Measurements from ENCODE around the gene APOLD1. TPM values are rescaled to one million over a fixed set of nuclear protein-coding genes. Genes with fewer than 3 reads are reported as not detected.
"Not testable (repeated sequence)": the region's sequence is repeated elsewhere in the genome, so short reads cannot be mapped to it uniquely, and the experiment has no call there.

APOLD1 gene
- total and polyA plus RNA-seq, 3 experiments from 2014 or later = 0.68 to 2.7 (median 2.7) TPM

DNA sequence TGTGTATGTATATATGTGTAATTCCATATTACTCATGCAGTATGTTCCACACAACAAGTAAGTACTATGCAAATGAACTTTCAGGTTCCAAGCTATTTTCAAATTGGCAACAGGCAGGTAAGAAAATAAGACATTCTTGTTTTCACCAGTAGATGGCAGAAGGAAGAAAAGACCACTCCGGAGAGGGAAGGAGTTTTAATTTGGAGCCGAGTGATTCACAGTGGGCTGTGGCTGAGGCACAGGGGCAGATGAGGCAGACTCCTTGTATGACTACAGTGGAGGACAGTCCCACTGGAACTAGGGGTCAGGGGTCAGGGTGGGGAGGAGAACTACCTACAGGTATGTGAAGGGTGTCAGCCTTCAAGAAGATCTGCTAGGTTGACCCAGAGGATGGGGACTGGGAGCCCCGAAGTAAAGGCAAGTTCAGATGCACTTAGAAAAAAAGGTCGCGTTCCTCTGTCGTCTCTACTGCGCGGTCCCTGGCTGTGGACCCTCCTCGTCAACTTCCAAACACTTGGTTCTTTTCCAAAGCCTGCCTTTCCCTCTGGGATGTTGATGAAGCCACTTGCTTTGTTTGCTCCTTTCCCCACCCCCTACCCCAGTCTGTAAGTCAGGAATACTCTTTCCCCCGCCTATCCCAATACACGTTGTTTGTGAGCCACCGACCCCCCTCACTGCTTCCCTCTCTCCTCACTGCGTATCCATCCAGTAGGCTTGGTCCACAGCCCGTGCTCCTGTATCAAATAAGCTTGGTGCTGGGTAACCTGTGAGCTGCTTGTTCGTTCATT, 51.8 kb downstream of the APOLD1 start:
- no peak overlapping the region for H3K4me3 ChIP-seq (ENCODE audit: low read length)
- DNase-seq = peak in 1 of 5 donors; percentile 41
- Mint-ChIP-seq H3K36me3 (peaks cover 4 to 24% (median 13%) of the 10 kb centered on the region in 3 donors), H3K4me1 (peaks cover 5 to 6% (median 5%) of the 10 kb centered on the region in 3 donors), H3K27me3 (no peaks in the 10 kb centered on the region), H3K9me3 (no peaks in the 10 kb centered on the region), H3K27ac (peak overlapping the region in 6 of 8 donors; percentile 16 to 47 (median 27)), H3K4me3 (no peak overlapping the region)
- no peaks in the 10 kb centered on the region for H3K27me3 ChIP-seq (ENCODE audit: insufficient read depth, low read length, poor library complexity, severe bottlenecking)
- peaks cover 8% of the 10 kb centered on the region for H3K4me1 ChIP-seq (ENCODE audit: insufficient read depth, low read length)
- ChIA-PET CTCF (interaction anchor here (0.6 to 2.1 kb wide), 13 partner anchors 9 to 377 kb away, joined by 3 to 6 read pairs (median 3); no protein-coding TSS in a partner anchor), POLR2A (no interaction called here)
- H3K36me3 ChIP-seq (ENCODE audit: insufficient read depth, low read length) = peaks cover 9% of the 10 kb centered on the region
- H3K27ac ChIP-seq (ENCODE audit: low read depth, low read length) = no peak overlapping the region
- H3K9me3 ChIP-seq (ENCODE audit: low read length) = no peaks in the 10 kb centered on the region

GRCh38 chr12:12837813-12838153, 52.3 kb downstream of the APOLD1 start:
- Histone ChIP-seq H3K36me3 (ENCODE audit: insufficient read depth, low read length) (peaks cover 9% of the 10 kb centered on the region), H3K4me3 (ENCODE audit: low read length) (no peak overlapping the region), H3K27me3 (ENCODE audit: insufficient read depth, low read length, poor library complexity, severe bottlenecking) (no peaks in the 10 kb centered on the region), H3K4me1 (ENCODE audit: insufficient read depth, low read length) (peaks cover 8% of the 10 kb centered on the region), H3K27ac (ENCODE audit: low read depth, low read length) (no peak overlapping the region), H3K9me3 (ENCODE audit: low read length) (no peaks in the 10 kb centered on the region)
- no peaks in the 10 kb centered on the region for H3K27me3 Mint-ChIP-seq
- H3K27ac Mint-ChIP-seq = peak overlapping the region in 1 of 8 donors; percentile 47
- H3K4me3 Mint-ChIP-seq = no peak overlapping the region
- ChIA-PET CTCF (interaction anchor here (0.6 to 2.1 kb wide), 8 partner anchors 8 to 376 kb away, joined by 3 to 6 read pairs (median 3); no protein-coding TSS in a partner anchor), POLR2A (no interaction called here)
- H3K9me3 Mint-ChIP-seq = no peaks in the 10 kb centered on the region
- DNase-seq = no peak
- H3K36me3 Mint-ChIP-seq = peaks cover 2 to 18% (median 9%) of the 10 kb centered on the region in 3 donors
- H3K4me1 Mint-ChIP-seq = peaks cover 5 to 6% (median 5%) of the 10 kb centered on the region in 3 donors

GRCh38 chr12:12839003-12839395, 53.5 kb downstream of the APOLD1 start:
- POLR2A ChIA-PET = no interaction called here
- no peak overlapping the region for H3K4me3 Mint-ChIP-seq
- H3K4me1 ChIP-seq (ENCODE audit: insufficient read depth, low read length) = peaks cover 8% of the 10 kb centered on the region
- H3K27ac Mint-ChIP-seq = peak overlapping the region in 1 of 8 donors; percentile 21
- H3K9me3 Mint-ChIP-seq = no peaks in the 10 kb centered on the region
- no peaks in the 10 kb centered on the region for H3K9me3 ChIP-seq (ENCODE audit: low read length)
- peaks cover 3% of the 10 kb centered on the region for H3K36me3 ChIP-seq (ENCODE audit: insufficient read depth, low read length)
- no peaks in the 10 kb centered on the region for H3K27me3 ChIP-seq (ENCODE audit: insufficient read depth, low read length, poor library complexity, severe bottlenecking)
- H3K4me1 Mint-ChIP-seq = peaks cover 4 to 6% (median 5%) of the 10 kb centered on the region in 3 donors
- no peak overlapping the region for H3K27ac ChIP-seq (ENCODE audit: low read depth, low read length)
- peak in 1 of 5 donors; percentile 6 for DNase-seq
- peaks cover 0 to 6% (median 6%) of the 10 kb centered on the region in 3 donors for H3K36me3 Mint-ChIP-seq
- no peaks in the 10 kb centered on the region for H3K27me3 Mint-ChIP-seq
- H3K4me3 ChIP-seq (ENCODE audit: low read length) = no peak overlapping the region
- CTCF ChIA-PET = interaction anchor here (1.0 to 2.1 kb wide), 4 partner anchors 9 to 372 kb away, joined by 3 to 5 read pairs (median 3); no protein-coding TSS in a partner anchor

GRCh38 chr12:12839439-12839838, 54.0 kb downstream of the APOLD1 start:
- peak overlapping the region in 1 of 8 donors; percentile 51 for H3K27ac Mint-ChIP-seq
- DNase-seq; H3K36me3 ChIP-seq (ENCODE audit: insufficient read depth, low read length); POLR2A ChIA-PET; H3K4me1 Mint-ChIP-seq; H3K36me3 Mint-ChIP-seq; H3K4me3 ChIP-seq (ENCODE audit: low read length); H3K9me3 Mint-ChIP-seq; H3K9me3 ChIP-seq (ENCODE audit: low read length); H3K27ac ChIP-seq (ENCODE audit: low read depth, low read length); CTCF ChIA-PET; H3K27me3 Mint-ChIP-seq; H3K4me1 ChIP-seq (ENCODE audit: insufficient read depth, low read length); H3K4me3 Mint-ChIP-seq; H3K27me3 ChIP-seq (ENCODE audit: insufficient read depth, low read length, poor library complexity, severe bottlenecking): not testable (repeated sequence)

GRCh38 chr12:12839873-12840579, 54.6 kb downstream of the APOLD1 start:
- ChIA-PET CTCF (no interaction called here), POLR2A (no interaction called here)
- H3K27ac ChIP-seq (ENCODE audit: low read depth, low read length) = no peak overlapping the region
- Mint-ChIP-seq H3K4me1 (peaks cover 4 to 6% (median 5%) of the 10 kb centered on the region in 3 donors), H3K27ac (peak overlapping the region in 1 of 8 donors; percentile 51), H3K27me3 (no peaks in the 10 kb centered on the region), H3K4me3 (no peak overlapping the region), H3K36me3 (peaks cover 0 to 2% (median 1%) of the 10 kb centered on the region in 3 donors), H3K9me3 (no peaks in the 10 kb centered on the region)
- peaks cover 3% of the 10 kb centered on the region for H3K36me3 ChIP-seq (ENCODE audit: insufficient read depth, low read length)
- no peaks in the 10 kb centered on the region for H3K27me3 ChIP-seq (ENCODE audit: insufficient read depth, low read length, poor library complexity, severe bottlenecking)
- no peaks in the 10 kb centered on the region for H3K9me3 ChIP-seq (ENCODE audit: low read length)
- H3K4me1 ChIP-seq (ENCODE audit: insufficient read depth, low read length) = peaks cover 8% of the 10 kb centered on the region
- DNase-seq = no peak
- no peak overlapping the region for H3K4me3 ChIP-seq (ENCODE audit: low read length)

GRCh38 chr12:12840580-12840899, 55.1 kb downstream of the APOLD1 start:
- Histone ChIP-seq H3K27ac (ENCODE audit: low read depth, low read length) (no peak overlapping the region), H3K4me3 (ENCODE audit: low read length) (no peak overlapping the region), H3K4me1 (ENCODE audit: insufficient read depth, low read length) (peaks cover 12% of the 10 kb centered on the region), H3K27me3 (ENCODE audit: insufficient read depth, low read length, poor library complexity, severe bottlenecking) (no peaks in the 10 kb centered on the region), H3K9me3 (ENCODE audit: low read length) (no peaks in the 10 kb centered on the region), H3K36me3 (ENCODE audit: insufficient read depth, low read length) (peaks cover 3% of the 10 kb centered on the region)
- Mint-ChIP-seq H3K36me3 (peaks cover 0 to 2% (median 1%) of the 10 kb centered on the region in 3 donors), H3K27ac (no peak overlapping the region), H3K4me1 (peaks cover 4 to 6% (median 5%) of the 10 kb centered on the region in 3 donors), H3K4me3 (no peak overlapping the region), H3K9me3 (no peaks in the 10 kb centered on the region), H3K27me3 (no peaks in the 10 kb centered on the region)
- DNase-seq = no peak
- ChIA-PET POLR2A (no interaction called here), CTCF (no interaction called here)

Other genes starting within 250 kb of the APOLD1 start
- 10 to 100 TPM; 37.5 to 41.2 TPM for gene DUSP16, start 222.8 kb upstream of the APOLD1 start, total RNA-seq
- gene DUSP16, start 222.8 kb upstream of the APOLD1 start, polyA plus RNA-seq = 10.3 TPM
- gene CREBL2, start 173.8 kb upstream of the APOLD1 start, total RNA-seq = 10 to 100 TPM; 21.2 to 23.2 TPM
- gene CREBL2, start 173.8 kb upstream of the APOLD1 start, polyA plus RNA-seq = 50.2 TPM
- gene GPR19, start 89.5 kb upstream of the APOLD1 start, total RNA-seq = 1 to 10 TPM; 9.1 TPM
- gene GPR19, start 89.5 kb upstream of the APOLD1 start, polyA plus RNA-seq = 1.3 TPM
- 10 to 100 TPM; 47.1 to 48.7 TPM for gene CDKN1B, start 68.3 kb upstream of the APOLD1 start, total RNA-seq
- gene CDKN1B, start 68.3 kb upstream of the APOLD1 start, polyA plus RNA-seq = 10.0 TPM
- 100 to 1,000 TPM; 105 to 106 TPM for gene DDX47, start 27.7 kb downstream of the APOLD1 start, total RNA-seq
- 64.5 TPM for gene DDX47, start 27.7 kb downstream of the APOLD1 start, polyA plus RNA-seq
- gene GPRC5A, start 105.9 kb downstream of the APOLD1 start, total RNA-seq = not detected
- gene GPRC5A, start 105.9 kb downstream of the APOLD1 start, polyA plus RNA-seq = not detected
- not detected for gene GPRC5D, start 166.5 kb downstream of the APOLD1 start, total RNA-seq
- gene GPRC5D, start 166.5 kb downstream of the APOLD1 start, polyA plus RNA-seq = 0.35 TPM
- 10 to 100 TPM; 13.6 to 14.9 TPM for gene HEBP1, start 214.6 kb downstream of the APOLD1 start, total RNA-seq
- 16.6 TPM for gene HEBP1, start 214.6 kb downstream of the APOLD1 start, polyA plus RNA-seq

Data from CD8-positive, alpha-beta memory T cell (primary cell).